Activated B cell treated with CpG ODN at 0.5 μM for 24 hours (primary cell): ENCODE data around the gene EPHA8. TPM values are rescaled to one million over a fixed set of nuclear protein-coding genes. Genes with fewer than 3 reads are reported as not detected.

Experiments
- ATAC-seq: fragments of 200-7000 bp; cut with Tn5 transposase; one replicate; pipeline ENCODE4 v1.10.0; 2021; ENCODE audit warnings: low read depth, mild to moderate bottlenecking, moderate library complexity
- CTCF ChIA-PET: fragments of 350-600 bp; sonication (Branson Sonifier 250); formaldehyde crosslinking; loops from one replicate; lab custom pipeline; 2021; ENCODE audit warnings: antibody characterized with exemption; lab: Charles Lee
- POLR2A ChIA-PET: fragments of 350-600 bp; sonication (Branson Sonifier 250); formaldehyde crosslinking; loops from one replicate; lab custom pipeline; 2021; ENCODE audit warnings: antibody characterized with exemption; lab: Charles Lee
- DNase-seq: peaks from one replicate; pipeline ENCODE4 v3.0.0; 2022
- H3K27ac Mint-ChIP-seq: one replicate; pipeline ENCODE4 v1.8.0; 2020; ENCODE audit warnings: mixed read lengths
- H3K27me3 Mint-ChIP-seq: one replicate; pipeline ENCODE4 v1.8.0; 2021; ENCODE audit warnings: mixed read lengths
- H3K36me3 Mint-ChIP-seq: one replicate; pipeline ENCODE4 v1.8.0; 2021; ENCODE audit warnings: low read depth, mixed read lengths
- H3K4me1 Mint-ChIP-seq: one replicate; pipeline ENCODE4 v1.8.0; 2021; ENCODE audit warnings: mixed read lengths
- H3K4me3 Mint-ChIP-seq: one replicate; pipeline ENCODE4 v1.8.0; 2020; ENCODE audit warnings: mild to moderate bottlenecking, mixed read lengths
- H3K9me3 Mint-ChIP-seq: one replicate; pipeline ENCODE4 v1.8.0; 2020; ENCODE audit warnings: mixed read lengths
- CTCF ChIP-seq: fragments of 200-600 bp; IDR thresholded peaks from one replicate; pipeline ENCODE4 v1.8.0; 2022; ENCODE audit warnings: antibody characterized with exemption, mild to moderate bottlenecking
- intact Hi-C: fragments of 100-400 bp; cut with micrococcal nuclease; formaldehyde crosslinking; loops from one replicate; pipeline ENCODE4 v1.15.1; 2024
- total RNA-seq: library from RNA; stranded (reverse); gene quantifications from 2 replicates; pipeline ENCODE4 v1.2.3, GENCODE V29; 2022

Gene EPHA8
- total RNA-seq, 1 donor from 2014 or later: not detected

- Mint-ChIP-seq H3K4me3 (no peak overlapping the region), H3K27me3 (peaks cover 14% of the 10 kb centered on the region), H3K36me3 (no peaks in the 10 kb centered on the region), H3K9me3 (no peaks in the 10 kb centered on the region), H3K27ac (no peak overlapping the region), H3K4me1 (no peaks in the 10 kb centered on the region)
- ATAC-seq (no peak), DNase-seq (no peak)
- TF ChIP-seq CTCF: no peak
- intact Hi-C loops: no loop called here
- ChIA-PET POLR2A (no interaction called here), CTCF (no interaction called here)
Observed at GRCh38 chr1:22597996-22598395, 34.7 kb downstream of the EPHA8 start.

DNA sequence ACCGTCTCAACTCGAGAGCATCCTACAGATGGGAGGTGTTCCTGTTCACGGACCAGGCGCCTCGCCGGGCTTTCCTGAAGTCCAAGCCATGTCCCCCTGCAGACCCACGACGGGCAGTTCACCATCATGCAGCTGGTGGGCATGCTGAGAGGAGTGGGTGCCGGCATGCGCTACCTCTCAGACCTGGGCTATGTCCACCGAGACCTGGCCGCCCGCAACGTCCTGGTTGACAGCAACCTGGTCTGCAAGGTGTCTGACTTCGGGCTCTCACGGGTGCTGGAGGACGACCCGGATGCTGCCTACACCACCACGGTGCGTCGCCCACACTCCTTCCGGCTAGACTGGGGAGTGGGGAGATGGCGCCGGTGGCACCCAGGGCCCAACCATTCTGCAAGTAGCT lies 35.4 kb downstream of the EPHA8 start:
- ChIA-PET POLR2A (no interaction called here), CTCF (no interaction called here)
- TF ChIP-seq CTCF: no peak
- DNase-seq (no peak), ATAC-seq (no peak)
- H3K9me3 Mint-ChIP-seq: no peaks in the 10 kb centered on the region
- intact Hi-C loops: no loop called here
- H3K27ac Mint-ChIP-seq: no peak overlapping the region
- no peaks in the 10 kb centered on the region for H3K36me3 Mint-ChIP-seq
- peaks cover 17% of the 10 kb centered on the region for H3K27me3 Mint-ChIP-seq
- no peaks in the 10 kb centered on the region for H3K4me1 Mint-ChIP-seq
- no peak overlapping the region for H3K4me3 Mint-ChIP-seq

DNA sequence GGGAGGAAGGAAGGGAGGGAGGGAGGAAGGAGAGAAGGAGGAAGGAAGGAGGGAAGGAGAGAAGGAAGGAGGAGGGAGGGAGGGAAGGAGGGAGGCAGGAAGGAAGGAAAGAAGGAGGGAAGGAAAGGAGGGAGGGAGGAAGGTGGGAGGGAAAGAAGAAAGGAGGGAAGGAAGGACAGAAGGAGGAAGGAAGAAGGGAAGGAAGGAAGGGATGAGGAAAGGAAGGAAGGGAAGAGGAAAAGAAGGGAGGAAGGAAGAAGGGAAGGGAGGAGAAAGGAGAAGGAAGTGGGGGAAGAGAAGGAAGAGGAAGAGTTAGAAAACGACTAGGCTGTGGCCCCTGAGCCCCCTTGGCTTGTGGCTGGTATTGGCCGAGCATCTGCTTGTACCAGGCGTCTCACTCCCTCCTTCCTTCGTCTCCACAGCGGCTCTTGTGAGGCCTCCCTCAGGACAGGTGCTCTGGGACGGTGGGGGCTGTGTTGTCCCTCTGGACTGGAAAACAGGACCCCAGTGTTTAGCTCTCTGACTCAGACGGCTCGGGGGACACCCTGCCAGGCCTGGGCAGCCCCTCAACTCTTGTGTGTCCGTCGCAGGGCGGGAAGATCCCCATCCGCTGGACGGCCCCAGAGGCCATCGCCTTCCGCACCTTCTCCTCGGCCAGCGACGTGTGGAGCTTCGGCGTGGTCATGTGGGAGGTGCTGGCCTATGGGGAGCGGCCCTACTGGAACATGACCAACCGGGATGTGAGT lies 37.0 kb downstream of the EPHA8 start:
- no peak for DNase-seq
- no peak for ATAC-seq
- Mint-ChIP-seq H3K4me1 (no peaks in the 10 kb centered on the region), H3K27me3 (peaks cover 23% of the 10 kb centered on the region), H3K36me3 (no peaks in the 10 kb centered on the region), H3K4me3 (no peak overlapping the region), H3K27ac (no peak overlapping the region), H3K9me3 (no peaks in the 10 kb centered on the region)
- intact Hi-C loops: no loop called here
- TF ChIP-seq CTCF: no peak
- POLR2A ChIA-PET: no interaction called here
- CTCF ChIA-PET: no interaction called here

- H3K4me3 Mint-ChIP-seq: no peak overlapping the region
- no peak overlapping the region for H3K27ac Mint-ChIP-seq
- H3K4me1 Mint-ChIP-seq: no peaks in the 10 kb centered on the region
- no peaks in the 10 kb centered on the region for H3K36me3 Mint-ChIP-seq
- H3K9me3 Mint-ChIP-seq: no peaks in the 10 kb centered on the region
- intact Hi-C loops: no loop called here
- H3K27me3 Mint-ChIP-seq: peaks cover 22% of the 10 kb centered on the region
- ChIA-PET POLR2A (no interaction called here), CTCF (no interaction called here)
- no peak for TF ChIP-seq CTCF
- no peak for DNase-seq
- ATAC-seq: no peak
Observed at GRCh38 chr1:22600817-22601605, 37.7 kb downstream of the EPHA8 start.

DNA sequence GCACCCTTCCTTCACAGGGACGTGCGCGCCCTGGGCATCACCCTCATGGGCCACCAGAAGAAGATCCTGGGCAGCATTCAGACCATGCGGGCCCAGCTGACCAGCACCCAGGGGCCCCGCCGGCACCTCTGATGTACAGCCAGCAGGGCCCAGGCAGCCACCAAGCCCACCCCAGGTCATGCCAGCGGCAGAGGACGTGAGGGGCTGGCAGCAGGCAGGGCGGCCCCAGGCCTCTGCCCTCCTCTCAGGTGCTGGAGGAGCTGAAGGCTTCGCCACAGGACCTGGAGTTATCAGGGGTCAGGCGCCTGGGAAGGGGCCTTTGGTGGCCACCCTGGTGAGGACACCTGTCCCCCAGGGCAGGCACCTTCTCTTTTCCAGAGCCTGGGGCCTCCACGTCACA lies 38.3 kb downstream of the EPHA8 start:
- DNase-seq: no peak
- Mint-ChIP-seq H3K4me1 (no peaks in the 10 kb centered on the region), H3K27me3 (peaks cover 24% of the 10 kb centered on the region), H3K36me3 (no peaks in the 10 kb centered on the region), H3K4me3 (no peak overlapping the region), H3K9me3 (no peaks in the 10 kb centered on the region), H3K27ac (no peak overlapping the region)
- CTCF ChIA-PET: no interaction called here
- ATAC-seq: no peak
- POLR2A ChIA-PET: no interaction called here
- TF ChIP-seq CTCF: no peak
- intact Hi-C loops: no loop called here
